Limb (tissue), 2 donors: ENCODE results near the gene LZIC.
"Not testable (repeated sequence)": the region's sequence is repeated elsewhere in the genome, so short reads cannot be mapped to it uniquely, and the experiment has no call there.

Source experiments
- DNase-seq, 2 donors: peaks; one replicate each; pipeline ENCODE4 v3.0.0-alpha.2; 2016; ENCODE audit errors: extremely low spot score in 2 of 2

The LZIC gene

GRCh38 chr1:9942939-9943788 lies at the start of gene LZIC, which contains the start of gene NMNAT1:
LZIC (minus strand) TSS chr1:9943391; CDS start chr1:9936619, 6,772 bp downstream.
NMNAT1 (plus strand) TSS chr1:9943475; CDS start chr1:9972074, 28,599 bp downstream.
- peak; percentile 91 to 96 for DNase-seq

GRCh38 chr1:9992910-9993309 lies 49.7 kb upstream of the LZIC start:
- no peak for DNase-seq

- DNase-seq, result no peak
Measured at GRCh38 chr1:9990944-9991343, 47.8 kb upstream of the LZIC start.

- no peak for DNase-seq
Measured at GRCh38 chr1:9989773-9990172, 46.6 kb upstream of the LZIC start.

- no peak for DNase-seq
Measured at GRCh38 chr1:9985001-9985400, 41.8 kb upstream of the LZIC start.

- DNase-seq, result no peak
Measured at GRCh38 chr1:9984253-9984652, 41.1 kb upstream of the LZIC start.

GRCh38 chr1:9960706-9961562 lies 17.7 kb upstream of the LZIC start:
- DNase-seq, result peak; percentile 24 to 42

GRCh38 chr1:9960011-9960410 lies 16.8 kb upstream of the LZIC start:
- peak in 1 of 2 donors; percentile 5 for DNase-seq

- no peak for DNase-seq
Measured at GRCh38 chr1:9957726-9958125, 14.5 kb upstream of the LZIC start.

GRCh38 chr1:9946315-9946714 lies 3.1 kb upstream of the LZIC start:
- DNase-seq, result no peak

GRCh38 chr1:9942399-9942938 lies 722 bp downstream of the LZIC start:
- peak in 1 of 2 donors; percentile 52 for DNase-seq

GRCh38 chr1:9929431-9930385 lies 13.5 kb downstream of the LZIC start:
- no peak for DNase-seq

- no peak for DNase-seq
Measured at GRCh38 chr1:9927259-9927658, 15.9 kb downstream of the LZIC start.

- DNase-seq, result no peak
Measured at GRCh38 chr1:9922342-9922741, 20.8 kb downstream of the LZIC start.

GRCh38 chr1:9920606-9921005 lies 22.6 kb downstream of the LZIC start:
- no peak for DNase-seq

- DNase-seq, result no peak
Measured at GRCh38 chr1:9917901-9918300, 25.3 kb downstream of the LZIC start.

GRCh38 chr1:9917495-9917894 lies 25.7 kb downstream of the LZIC start:
- not testable (repeated sequence) for DNase-seq

- DNase-seq, result no peak
Measured at GRCh38 chr1:9916452-9916851, 26.7 kb downstream of the LZIC start.

- DNase-seq, result no peak
Measured at GRCh38 chr1:9914610-9914937, 28.6 kb downstream of the LZIC start.

GRCh38 chr1:9912264-9912936 lies 30.8 kb downstream of the LZIC start:
- no peak for DNase-seq
